Occipital lobe (tissue), 2 donors: Measurements from ENCODE around the gene CWC25. TPM values are rescaled to one million over a fixed set of nuclear protein-coding genes. Genes with fewer than 3 reads are reported as not detected.
"Not testable (repeated sequence)": the region's sequence is repeated elsewhere in the genome, so short reads cannot be mapped to it uniquely, and the experiment has no call there.

Experiments used
- DNase-seq: peaks from one replicate; lab custom pipeline; 2025; lab: John Stamatoyannopoulos, UW
- total RNA-seq: library from RNA; depleted of rRNA; stranded (reverse); fragments of >200 nt; gene quantifications from one replicate; pipeline ENCODE4 v1.2.3, GENCODE V29; 2014

The CWC25 gene
- 7.8 TPM for total RNA-seq

GRCh38 chr17:38824899-38825761 is at the start of gene CWC25:
TSS of gene CWC25 (minus strand) at chr17:38825321. CDS start at chr17:38825183, 138 bp downstream.
- peak; percentile 90 for DNase-seq

- DNase-seq, result no peak
Observed at GRCh38 chr17:38873640-38874380, 48.7 kb upstream of the CWC25 start.

GRCh38 chr17:38872671-38873385 is 47.7 kb upstream of the CWC25 start:
- no peak for DNase-seq

GRCh38 chr17:38872027-38872511 is 46.9 kb upstream of the CWC25 start:
- no peak for DNase-seq

GRCh38 chr17:38871247-38872015 is 46.3 kb upstream of the CWC25 start:
- no peak for DNase-seq

GRCh38 chr17:38870259-38871165 is 45.4 kb upstream of the CWC25 start:
- DNase-seq, result no peak

- peak; percentile 87 for DNase-seq
Observed at GRCh38 chr17:38869526-38870258, 44.6 kb upstream of the CWC25 start, which contains the start of gene LASP1. TSS of gene LASP1 (plus strand) at chr17:38870058. CDS start at chr17:38870190, 132 bp downstream.

- peak; percentile 85 for DNase-seq
Observed at GRCh38 chr17:38868817-38869525, 43.9 kb upstream of the CWC25 start.

GRCh38 chr17:38867968-38868816 is 43.1 kb upstream of the CWC25 start:
- DNase-seq, result no peak

- no peak for DNase-seq
Observed at GRCh38 chr17:38867179-38867967, 42.3 kb upstream of the CWC25 start.

- no peak for DNase-seq
Observed at GRCh38 chr17:38864636-38865398, 39.7 kb upstream of the CWC25 start.

GRCh38 chr17:38861399-38861843 is 36.3 kb upstream of the CWC25 start:
- no peak for DNase-seq

GRCh38 chr17:38857271-38857670 is 32.1 kb upstream of the CWC25 start:
- no peak for DNase-seq

- not testable (repeated sequence) for DNase-seq
Observed at GRCh38 chr17:38855101-38855714, 30.1 kb upstream of the CWC25 start.
